Stimulated activated CD4-positive, alpha-beta T cell treated with anti-CD3 and anti-CD28 coated beads, Interleukin-4, amount 100 ng/mL, for 1 hour (primary cell): Measurements from ENCODE around the gene EPB41.

Experiments used
- DNase-seq: peaks from one replicate; pipeline ENCODE4 v3.0.0-alpha.2; 2020

EPB41 gene

GRCh38 chr1:28891256-28891655 lies 23.1 kb upstream of the EPB41 start:
- DNase-seq, result no peak

- DNase-seq, result no peak
These were observed 20.8 kb upstream of the EPB41 start for GRCh38 chr1:28893403-28894102.

GRCh38 chr1:28894785-28895184 lies 19.6 kb upstream of the EPB41 start:
- DNase-seq, result no peak

GRCh38 chr1:28895896-28896608 lies 18.3 kb upstream of the EPB41 start:
- DNase-seq, result no peak

GRCh38 chr1:28896609-28896986 lies 17.8 kb upstream of the EPB41 start:
- no peak for DNase-seq

GRCh38 chr1:28897789-28898188 lies 16.6 kb upstream of the EPB41 start:
- no peak for DNase-seq

GRCh38 chr1:28898405-28898881 lies 15.9 kb upstream of the EPB41 start:
- DNase-seq, result no peak

- DNase-seq, result no peak
These were observed 15.1 kb upstream of the EPB41 start for GRCh38 chr1:28899267-28899666.

- no peak for DNase-seq
These were observed 13.8 kb upstream of the EPB41 start for GRCh38 chr1:28900562-28900961.

- no peak for DNase-seq
These were observed 11.6 kb upstream of the EPB41 start for GRCh38 chr1:28902738-28903137.

GRCh38 chr1:28905921-28906666 lies 8.3 kb upstream of the EPB41 start:
- DNase-seq, result no peak

GRCh38 chr1:28909198-28909597 lies 5.2 kb upstream of the EPB41 start:
- DNase-seq, result no peak

- no peak for DNase-seq
These were observed 3.8 kb upstream of the EPB41 start for GRCh38 chr1:28910379-28911115.

- DNase-seq, result no peak
These were observed 562 bp upstream of the EPB41 start for GRCh38 chr1:28913786-28914227.

- DNase-seq, result peak; percentile 47
These were observed 894 bp downstream of the EPB41 start for GRCh38 chr1:28915031-28915895.

- peak; percentile 6 for DNase-seq
These were observed 3.4 kb downstream of the EPB41 start for GRCh38 chr1:28917757-28918118.

- DNase-seq, result no peak
These were observed 7.0 kb downstream of the EPB41 start for GRCh38 chr1:28921286-28921869.

GRCh38 chr1:28925350-28925891 lies 11.1 kb downstream of the EPB41 start:
- no peak for DNase-seq

- DNase-seq, result no peak
These were observed 12.4 kb downstream of the EPB41 start for GRCh38 chr1:28926629-28927265.

- no peak for DNase-seq
These were observed 12.9 kb downstream of the EPB41 start for GRCh38 chr1:28927266-28927647.
